Measurements from ENCODE around the gene CHRFAM7A. TPM values are rescaled to one million over a fixed set of nuclear protein-coding genes. Genes with fewer than 3 reads are reported as not detected.
"Not testable (repeated sequence)": the region's sequence is repeated elsewhere in the genome, so short reads cannot be mapped to it uniquely, and the experiment has no call there.

Gene CHRFAM7A
- polyA plus RNA-seq, 1 of the 3 experiments (the other 2 are of a cell fraction): 0.53 TPM

DNA sequence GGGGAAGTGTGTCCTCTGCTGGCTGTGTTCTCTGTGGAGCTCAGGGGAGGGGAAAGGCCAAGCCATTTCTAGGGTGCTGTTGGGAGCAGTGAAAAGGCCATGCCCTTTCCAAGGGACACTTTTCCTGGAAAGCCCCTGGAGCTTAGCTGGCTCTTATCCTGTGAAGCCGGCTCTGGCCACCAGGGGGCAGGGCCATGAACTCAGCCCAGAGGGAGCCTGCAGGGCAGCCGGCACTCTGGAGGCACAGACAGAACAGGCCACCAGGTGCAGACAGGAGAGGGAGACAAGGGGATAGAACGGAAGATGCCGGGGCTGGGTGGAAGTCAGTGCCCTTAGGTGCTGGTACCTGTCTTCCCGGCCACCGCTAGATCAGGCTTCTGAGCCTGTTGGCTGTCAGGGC, 5.6 kb upstream of the CHRFAM7A start:
- H3K9me3 ChIP-seq, POLR2A ChIA-PET: not testable (repeated sequence)

DNA sequence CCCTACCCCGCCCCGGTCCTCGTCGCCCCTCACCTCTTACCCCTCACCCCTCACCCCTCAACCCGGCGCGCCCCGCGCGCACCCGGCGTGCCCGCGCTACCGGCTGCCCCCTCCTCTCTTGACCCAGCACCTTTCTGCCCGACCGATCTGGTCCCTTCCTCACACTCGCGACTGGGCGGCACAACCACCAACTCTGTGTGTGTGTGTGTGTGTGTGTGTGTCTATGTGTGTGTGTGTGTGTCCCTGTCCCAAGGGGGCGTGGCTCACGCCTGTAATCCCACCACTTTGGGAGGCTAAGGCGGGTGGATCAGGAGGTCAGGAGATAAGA, 288 bp upstream of the CHRFAM7A start:
- H3K27me3 ChIP-seq (ENCODE audit: insufficient read depth); H3K79me2 ChIP-seq (ENCODE audit: insufficient read depth); H4K20me1 ChIP-seq (ENCODE audit: insufficient read depth); H3K9ac ChIP-seq; CTCF ChIA-PET; H3K4me1 ChIP-seq (ENCODE audit: control insufficient read depth in 1 of 2, insufficient read depth in 2 of 2, low read depth in 1 of 2, low read length in 1 of 2); H3K27ac ChIP-seq (ENCODE audit: low read depth in 2 of 2, low read length in 1 of 2); H3K4me2 ChIP-seq; H3K36me3 ChIP-seq (replicated peaks in 1 of 2; ENCODE audit: control insufficient read depth in 1 of 2, insufficient read depth in 2 of 2, low read length in 1 of 2); H3K9me3 ChIP-seq; POLR2A ChIA-PET; H3F3A ChIP-seq (replicated peaks; ENCODE audit: insufficient read depth); H3K9me2 ChIP-seq; H3K4me3 ChIP-seq (ENCODE audit: low read depth in 2 of 2, low read length in 1 of 2); DNase-seq; H2AFZ ChIP-seq (ENCODE audit: low read depth): not testable (repeated sequence)
- WGBS (ENCODE audit: low lambda C conversion rate): no CpG with 5 or more reads among the region's 23 CpGs

More for the DNA sequence above, 5.6 kb upstream of the CHRFAM7A start:
- H3K79me2 ChIP-seq (ENCODE audit: insufficient read depth); DNase-seq; H3F3A ChIP-seq (replicated peaks; ENCODE audit: insufficient read depth); H3K27me3 ChIP-seq (ENCODE audit: insufficient read depth); H2AFZ ChIP-seq (ENCODE audit: low read depth); H3K27ac ChIP-seq (ENCODE audit: low read depth in 2 of 2, low read length in 1 of 2); H3K4me1 ChIP-seq (ENCODE audit: control insufficient read depth in 1 of 2, insufficient read depth in 2 of 2, low read depth in 1 of 2, low read length in 1 of 2); H3K4me3 ChIP-seq (ENCODE audit: low read depth in 2 of 2, low read length in 1 of 2); CTCF ChIA-PET; H3K9me2 ChIP-seq; H3K36me3 ChIP-seq (replicated peaks in 1 of 2; ENCODE audit: control insufficient read depth in 1 of 2, insufficient read depth in 2 of 2, low read length in 1 of 2); H3K4me2 ChIP-seq; H3K9ac ChIP-seq; H4K20me1 ChIP-seq (ENCODE audit: insufficient read depth): not testable (repeated sequence)
- no CpG with 5 or more reads among the region's 6 CpGs for WGBS (ENCODE audit: low lambda C conversion rate)

DNA sequence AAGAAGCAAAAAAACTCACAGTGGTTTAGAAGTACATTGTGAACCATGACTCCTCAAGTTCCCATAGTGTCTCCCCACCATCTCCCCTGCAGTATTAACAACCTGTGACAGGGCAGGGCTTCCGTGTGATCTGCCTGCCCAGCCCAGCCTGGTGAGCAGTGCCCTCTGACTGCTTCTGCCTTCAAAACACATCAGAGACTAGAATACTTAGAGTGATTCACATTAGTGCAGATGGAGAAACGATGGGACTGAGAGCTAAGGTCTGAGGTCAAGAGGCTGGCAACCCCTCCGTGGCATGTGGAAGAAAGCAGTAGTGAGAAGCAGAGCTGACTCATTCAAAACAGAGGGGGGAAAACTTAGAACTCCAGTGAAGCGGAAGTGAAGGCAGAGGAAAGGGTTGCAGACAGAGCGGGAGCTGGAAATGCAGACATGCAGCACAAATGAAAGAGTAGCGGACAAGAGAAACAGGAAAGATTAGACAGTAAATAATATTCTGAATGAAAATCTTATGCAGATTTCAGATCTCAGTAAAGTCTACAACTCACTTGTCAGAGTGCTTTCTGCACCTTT, 6.9 kb downstream of the CHRFAM7A start:
- H2AFZ ChIP-seq (ENCODE audit: low read depth); H3K36me3 ChIP-seq (replicated peaks in 1 of 2; ENCODE audit: control insufficient read depth in 1 of 2, insufficient read depth in 2 of 2, low read length in 1 of 2); H3F3A ChIP-seq (replicated peaks; ENCODE audit: insufficient read depth); H4K20me1 ChIP-seq (ENCODE audit: insufficient read depth); H3K9me2 ChIP-seq; H3K4me3 ChIP-seq (ENCODE audit: low read depth in 2 of 2, low read length in 1 of 2); H3K9me3 ChIP-seq; H3K27me3 ChIP-seq (ENCODE audit: insufficient read depth); H3K4me2 ChIP-seq; H3K9ac ChIP-seq; POLR2A ChIA-PET; CTCF ChIA-PET; DNase-seq; H3K4me1 ChIP-seq (ENCODE audit: control insufficient read depth in 1 of 2, insufficient read depth in 2 of 2, low read depth in 1 of 2, low read length in 1 of 2); H3K79me2 ChIP-seq (ENCODE audit: insufficient read depth); H3K27ac ChIP-seq (ENCODE audit: low read depth in 2 of 2, low read length in 1 of 2): not testable (repeated sequence)
- no CpG with 5 or more reads among the region's 6 CpGs for WGBS (ENCODE audit: low lambda C conversion rate)

DNA sequence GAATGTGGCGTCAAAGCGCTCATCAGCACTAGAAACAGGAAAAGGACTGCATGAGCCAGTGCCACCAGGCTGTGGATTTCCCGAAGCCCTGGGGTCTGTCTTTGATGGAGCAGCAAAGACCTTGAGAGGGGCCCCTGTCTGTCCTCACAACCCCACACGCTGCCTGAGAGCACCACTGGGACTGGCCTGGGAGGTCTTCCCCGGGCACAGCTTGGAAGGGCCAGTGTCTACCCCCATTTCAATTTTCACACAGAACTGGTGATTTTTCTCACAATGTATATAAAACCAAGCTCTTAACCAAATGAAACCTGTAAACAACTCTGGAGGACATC, 16.3 kb downstream of the CHRFAM7A start:
- H3K4me2 ChIP-seq; POLR2A ChIA-PET; H3K4me1 ChIP-seq (ENCODE audit: control insufficient read depth in 1 of 2, insufficient read depth in 2 of 2, low read depth in 1 of 2, low read length in 1 of 2); DNase-seq; H3K9ac ChIP-seq; H3K36me3 ChIP-seq (replicated peaks in 1 of 2; ENCODE audit: control insufficient read depth in 1 of 2, insufficient read depth in 2 of 2, low read length in 1 of 2); H2AFZ ChIP-seq (ENCODE audit: low read depth); CTCF ChIA-PET; H4K20me1 ChIP-seq (ENCODE audit: insufficient read depth); H3K27me3 ChIP-seq (ENCODE audit: insufficient read depth); H3F3A ChIP-seq (replicated peaks; ENCODE audit: insufficient read depth); H3K27ac ChIP-seq (ENCODE audit: low read depth in 2 of 2, low read length in 1 of 2); H3K9me2 ChIP-seq; H3K9me3 ChIP-seq; H3K79me2 ChIP-seq (ENCODE audit: insufficient read depth); H3K4me3 ChIP-seq (ENCODE audit: low read depth in 2 of 2, low read length in 1 of 2): not testable (repeated sequence)
- no CpG with 5 or more reads among the region's 5 CpGs for WGBS (ENCODE audit: low lambda C conversion rate)

DNA sequence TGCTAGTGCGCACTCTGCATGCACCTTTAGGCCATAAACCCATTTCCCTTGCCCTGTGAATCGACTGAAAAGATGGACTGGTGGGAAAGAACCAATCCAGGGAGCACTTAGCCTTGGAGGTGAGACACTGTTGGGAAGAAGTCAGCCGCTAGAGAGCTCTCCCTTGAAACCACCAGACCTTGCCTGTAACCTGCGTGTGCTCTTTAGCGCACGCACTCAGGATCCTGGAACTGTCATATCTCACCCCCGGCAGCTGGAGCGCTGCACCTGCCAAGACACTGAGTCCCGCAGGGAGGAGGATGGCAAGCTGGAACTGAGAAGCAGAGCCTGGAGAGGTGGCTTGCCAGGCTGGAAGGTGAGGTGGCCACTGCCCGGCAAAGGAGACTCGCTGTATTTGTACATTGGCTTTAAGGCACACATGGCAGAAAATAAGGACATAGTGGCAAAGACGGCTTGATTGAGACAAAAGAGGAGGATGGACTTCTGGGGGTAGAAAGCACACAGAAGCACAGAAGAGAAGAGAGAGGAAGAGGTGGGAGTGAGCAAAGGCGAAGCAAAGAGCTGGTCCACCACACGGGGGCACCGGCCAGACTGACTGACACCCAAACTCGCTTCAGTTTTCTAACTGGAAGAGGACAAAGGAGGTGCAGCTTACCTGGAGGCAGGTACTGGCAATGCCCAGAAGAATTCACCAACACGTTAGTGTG, 16.8 kb downstream of the CHRFAM7A start:
- H3K27me3 ChIP-seq (ENCODE audit: insufficient read depth); H2AFZ ChIP-seq (ENCODE audit: low read depth); H3K9me3 ChIP-seq; H3K4me3 ChIP-seq (ENCODE audit: low read depth in 2 of 2, low read length in 1 of 2); H4K20me1 ChIP-seq (ENCODE audit: insufficient read depth); POLR2A ChIA-PET; H3K36me3 ChIP-seq (replicated peaks in 1 of 2; ENCODE audit: control insufficient read depth in 1 of 2, insufficient read depth in 2 of 2, low read length in 1 of 2); H3K4me2 ChIP-seq; H3K9ac ChIP-seq; H3K9me2 ChIP-seq; CTCF ChIA-PET; DNase-seq; H3K27ac ChIP-seq (ENCODE audit: low read depth in 2 of 2, low read length in 1 of 2); H3F3A ChIP-seq (replicated peaks; ENCODE audit: insufficient read depth); H3K79me2 ChIP-seq (ENCODE audit: insufficient read depth); H3K4me1 ChIP-seq (ENCODE audit: control insufficient read depth in 1 of 2, insufficient read depth in 2 of 2, low read depth in 1 of 2, low read length in 1 of 2): not testable (repeated sequence)
- no CpG with 5 or more reads among the region's 17 CpGs for WGBS (ENCODE audit: low lambda C conversion rate)

DNA sequence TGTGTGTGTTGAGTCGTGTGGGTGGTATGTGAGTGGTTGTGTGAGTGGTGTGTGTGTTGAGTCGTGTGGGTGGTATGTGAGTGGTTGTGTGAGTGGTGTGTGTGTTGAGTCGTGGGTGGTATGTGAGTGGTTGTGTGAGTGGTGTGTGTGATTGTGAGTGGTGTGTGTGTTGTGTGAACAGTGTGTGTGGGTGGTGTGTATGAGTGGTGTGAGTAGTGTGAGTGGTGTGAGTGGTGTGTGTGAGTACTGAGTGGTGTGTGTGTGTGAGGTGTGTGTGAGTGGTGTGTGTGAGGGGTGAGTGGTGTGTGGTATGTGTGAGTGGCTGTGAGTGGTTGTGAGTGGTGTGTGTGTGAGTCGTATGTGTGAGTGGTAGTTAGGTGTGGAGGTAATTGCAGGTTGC, 17.5 kb downstream of the CHRFAM7A start:
- H3K9ac ChIP-seq; H4K20me1 ChIP-seq (ENCODE audit: insufficient read depth); H3K4me2 ChIP-seq; H3K4me3 ChIP-seq (ENCODE audit: low read depth in 2 of 2, low read length in 1 of 2); H3K9me2 ChIP-seq; H3F3A ChIP-seq (replicated peaks; ENCODE audit: insufficient read depth); H3K9me3 ChIP-seq; CTCF ChIA-PET; DNase-seq; H3K27ac ChIP-seq (ENCODE audit: low read depth in 2 of 2, low read length in 1 of 2); H3K36me3 ChIP-seq (replicated peaks in 1 of 2; ENCODE audit: control insufficient read depth in 1 of 2, insufficient read depth in 2 of 2, low read length in 1 of 2); H3K4me1 ChIP-seq (ENCODE audit: control insufficient read depth in 1 of 2, insufficient read depth in 2 of 2, low read depth in 1 of 2, low read length in 1 of 2); POLR2A ChIA-PET; H3K27me3 ChIP-seq (ENCODE audit: insufficient read depth); H3K79me2 ChIP-seq (ENCODE audit: insufficient read depth); H2AFZ ChIP-seq (ENCODE audit: low read depth): not testable (repeated sequence)
- 31% methylated on average over 4 of the region's 4 CpGs for WGBS (ENCODE audit: low lambda C conversion rate)

DNA sequence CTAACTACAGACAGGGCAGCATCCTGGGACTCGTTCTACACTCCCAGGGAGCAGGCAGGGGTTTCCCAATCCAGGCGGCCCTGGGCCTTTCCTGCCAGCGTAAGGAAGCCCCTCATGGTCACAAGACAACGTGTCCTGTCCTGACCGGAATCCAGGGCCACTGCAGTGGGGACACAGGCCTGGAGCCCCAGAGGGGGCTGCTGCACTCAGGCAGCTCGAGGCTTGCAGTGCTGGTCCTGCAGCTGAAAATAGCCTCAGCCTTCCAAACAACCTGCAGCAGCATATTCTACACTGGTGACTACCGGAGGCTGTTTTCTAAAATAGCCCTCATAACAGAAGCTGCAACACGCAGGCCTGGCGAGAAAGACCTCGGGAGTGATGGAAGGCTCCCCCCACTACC, 18.5 kb downstream of the CHRFAM7A start:
- WGBS (ENCODE audit: low lambda C conversion rate): no CpG with 5 or more reads among the region's 10 CpGs
- DNase-seq; H3K4me1 ChIP-seq (ENCODE audit: control insufficient read depth in 1 of 2, insufficient read depth in 2 of 2, low read depth in 1 of 2, low read length in 1 of 2); H3K4me2 ChIP-seq; H3K27ac ChIP-seq (ENCODE audit: low read depth in 2 of 2, low read length in 1 of 2); H3K79me2 ChIP-seq (ENCODE audit: insufficient read depth); H3K9ac ChIP-seq; H3K9me2 ChIP-seq; H4K20me1 ChIP-seq (ENCODE audit: insufficient read depth); H3K27me3 ChIP-seq (ENCODE audit: insufficient read depth); H3K4me3 ChIP-seq (ENCODE audit: low read depth in 2 of 2, low read length in 1 of 2); H3K36me3 ChIP-seq (replicated peaks in 1 of 2; ENCODE audit: control insufficient read depth in 1 of 2, insufficient read depth in 2 of 2, low read length in 1 of 2); H3F3A ChIP-seq (replicated peaks; ENCODE audit: insufficient read depth); CTCF ChIA-PET; POLR2A ChIA-PET; H2AFZ ChIP-seq (ENCODE audit: low read depth); H3K9me3 ChIP-seq: not testable (repeated sequence)
